A549 (cell line): ENCODE data around the gene SPATA16. TPM values are rescaled to one million over a fixed set of nuclear protein-coding genes. Genes with fewer than 3 reads are reported as not detected.

Experiments used
- ATAC-seq, 2 experiments: fragments of 200-7000 bp in 1 of 2; fragments of >200 bp in 1 of 2; cut with Nextera tagmentation in 1 of 2; cut with Tn5 transposase in 1 of 2; 3 replicates each; pipeline versions ENCODE4 v1.8.0 to v1.9.1; 2018 to 2020; ENCODE audit warnings: mild to moderate bottlenecking in 1 of 2, moderate library complexity in 1 of 2
- CTCF ChIA-PET: fragments of 300-600 bp; sonication (Branson Sonifier 250); formaldehyde crosslinking; extraction: SDS; loops from one replicate; lab custom pipeline; 2021; ENCODE audit warnings: antibody characterized with exemption, inconsistent platforms; lab: Yijun Ruan, JAX
- POLR2A ChIA-PET: fragments of 350-600 bp; formaldehyde crosslinking; extraction: SDS; loops from one replicate; lab custom pipeline; 2021; ENCODE audit warnings: antibody characterized with exemption, inconsistent platforms; lab: Yijun Ruan, JAX
- DNase-seq, 2 experiments: peaks; one replicate each; pipeline versions ENCODE4 v3.0.0 to v3.0.0-alpha.2; 2011 to 2016; ENCODE audit warnings: low read depth in 1 of 2, low spot score in 1 of 2
- FAIRE-seq: peaks from 2 replicates; lab custom pipeline; 2011; peaks lifted over from hg19 to GRCh38; lab: Jason Lieb, UNC
- H3K27ac ChIP-seq, 2 experiments: fragments of >200 bp; sonication (Bioruptor Twin); formaldehyde crosslinking; 3 replicates each; pipeline ENCODE4 v1.5.1; 2016 to 2017
- H3K4me1 ChIP-seq: fragments of >200 bp; sonication (Bioruptor Twin); formaldehyde crosslinking; 3 replicates; pipeline ENCODE4 v1.6.1; 2016
- H3K4me2 ChIP-seq: fragments of >200 bp; sonication (Bioruptor Twin); formaldehyde crosslinking; 3 replicates; pipeline ENCODE4 v1.6.1; 2016
- H3K4me3 ChIP-seq: fragments of >200 bp; sonication (Bioruptor Twin); formaldehyde crosslinking; 3 replicates; pipeline ENCODE4 v1.5.1; 2016
- H3K9me3 ChIP-seq: fragments of >200 bp; sonication (Bioruptor Twin); formaldehyde crosslinking; 3 replicates; pipeline ENCODE4 v1.6.1; 2016
- CBX8 ChIP-seq: fragments of 200-600 bp; sonication (generic); IDR thresholded peaks from 2 replicates; pipeline ENCODE4 v1.6.1; 2016
- CHD2 ChIP-seq: fragments of 150-350 bp; IDR thresholded peaks from 2 replicates; pipeline ENCODE4 v1.6.1; 2014; ENCODE audit warnings: low read length; ENCODE audit not compliant: partially characterized antibody
- EHMT2 ChIP-seq: fragments of 200-600 bp; sonication (generic); IDR thresholded peaks from 2 replicates; pipeline ENCODE4 v1.6.1; 2016; ENCODE audit warnings: antibody characterized with exemption, low read depth, mild to moderate bottlenecking, moderate library complexity
- FOSB ChIP-seq: fragments of 250-450 bp; sonication (Bioruptor Pico); IDR thresholded peaks from 2 replicates; pipeline ENCODE4 v1.5.0; 2020; ENCODE audit warnings: mild to moderate bottlenecking, moderate library complexity
- HOXB13 ChIP-seq: fragments of 250-450 bp; sonication (Bioruptor Pico); IDR thresholded peaks from 2 replicates; pipeline ENCODE4 v1.5.0; 2020; ENCODE audit warnings: low read depth, mild to moderate bottlenecking, moderate library complexity
- KDM1A ChIP-seq: fragments of 200-600 bp; sonication (generic); IDR thresholded peaks from 2 replicates; pipeline ENCODE4 v1.6.1; 2016; ENCODE audit warnings: low read depth, mild to moderate bottlenecking
- KDM5A ChIP-seq: fragments of 200-600 bp; sonication (generic); IDR thresholded peaks from 2 replicates; pipeline ENCODE4 v1.6.1; 2016; ENCODE audit warnings: antibody characterized with exemption, mild to moderate bottlenecking
- MAZ ChIP-seq: fragments of 150-350 bp; IDR thresholded peaks from 2 replicates; pipeline ENCODE4 v1.6.1; 2014; ENCODE audit warnings: antibody characterized with exemption, low read depth, low read length, borderline replicate concordance
- NFE2L2 ChIP-seq: fragments of 150-350 bp; conservative IDR thresholded peaks from 2 replicates; pipeline ENCODE4 v1.6.1; 2014; ENCODE audit warnings: low read length
- NPAS2 ChIP-seq: fragments of 250-450 bp; sonication (Bioruptor Pico); IDR thresholded peaks from 2 replicates; pipeline ENCODE4 v1.8.0; 2022; ENCODE audit warnings: mild to moderate bottlenecking, moderate library complexity, borderline replicate concordance
- NR3C1 ChIP-seq: fragments of >200 bp; sonication (Bioruptor Twin); formaldehyde crosslinking; IDR thresholded peaks from 3 replicates; pipeline ENCODE4 v1.6.1; 2017
- PHF8 ChIP-seq: fragments of 200-600 bp; sonication (generic); IDR thresholded peaks from 2 replicates; pipeline ENCODE4 v1.6.1; 2016; ENCODE audit warnings: low read depth, mild to moderate bottlenecking, antibody characterized with exemption, moderate library complexity, borderline replicate concordance
- POLR2A ChIP-seq: IDR thresholded peaks from 2 replicates; pipeline ENCODE4 v1.6.1; 2012; ENCODE audit warnings: mild to moderate bottlenecking, low read length
- RNF2 ChIP-seq: fragments of 200-600 bp; sonication (generic); IDR thresholded peaks from 2 replicates; pipeline ENCODE4 v1.6.1; 2016; ENCODE audit warnings: low read depth, mild to moderate bottlenecking, antibody characterized with exemption, moderate library complexity, borderline replicate concordance
- SMC3 ChIP-seq: fragments of >200 bp; sonication (Bioruptor Twin); formaldehyde crosslinking; IDR thresholded peaks from 3 replicates; pipeline ENCODE4 v1.6.1; 2018; ENCODE audit warnings: inconsistent platforms
- ZC3H11A ChIP-seq: fragments of 450-650 bp; IDR thresholded peaks from 2 replicates; pipeline ENCODE4 v1.6.1; 2014; ENCODE audit warnings: antibody characterized with exemption, mild to moderate bottlenecking
- ZNF302 ChIP-seq: fragments of 250-450 bp; sonication (Bioruptor Pico); IDR thresholded peaks from 2 replicates; pipeline ENCODE4 v1.9.0; 2021; ENCODE audit warnings: inconsistent platforms, mild to moderate bottlenecking, moderate library complexity
- WGBS: methylation state at CpG from one replicate; pipeline ENCODE4 v1.1.6; 2017; ENCODE audit errors: missing lambda C conversion rate; 5-methylcytosine and 5-hydroxymethylcytosine counted together
- polyA plus RNA-seq, 4 experiments: library from polyadenylated mRNA; depleted of rRNA in 3 of 4; stranded (reverse); fragments of >200 nt; fragmentation: RNase III in 1 of 4; extraction: RNeasy Plus Mini Kit Qiagen cat#74134 plus additional on column Dnase treatment in 1 of 4; gene quantifications; 2 replicates in 3 of 4; 3 replicates in 1 of 4; pipeline ENCODE4 v1.2.3, GENCODE V29; 2011 to 2017
- TF ChIP-seq, protein P1 (sequence below): fragments of 250-450 bp; sonication (Bioruptor Pico); IDR thresholded peaks from 2 replicates; pipeline ENCODE4 v1.5.0; 2021; ENCODE audit warnings: mild to moderate bottlenecking, moderate library complexity, borderline replicate concordance
- TF ChIP-seq, protein P2 (sequence below): IDR thresholded peaks from 2 replicates; pipeline ENCODE4 v1.6.1; 2012
- TF ChIP-seq, protein P3 (sequence below): fragments of 200-600 bp; sonication (generic); IDR thresholded peaks from 2 replicates; pipeline ENCODE4 v1.6.1; 2016; ENCODE audit warnings: antibody characterized with exemption, mild to moderate bottlenecking, moderate library complexity
- TF ChIP-seq, protein P4 (sequence below): fragments of 450-650 bp; IDR thresholded peaks from 2 replicates; pipeline ENCODE4 v1.6.1; 2014; ENCODE audit warnings: antibody characterized with exemption
- TF ChIP-seq, protein P5 (sequence below): fragments of >200 bp; sonication (Bioruptor Twin); formaldehyde crosslinking; IDR thresholded peaks from 3 replicates; pipeline ENCODE4 v1.6.1; 2016

SPATA16 gene
- polyA plus RNA-seq, 2 of the 4 experiments (the other 2 are of a cell fraction): not detected

DNA sequence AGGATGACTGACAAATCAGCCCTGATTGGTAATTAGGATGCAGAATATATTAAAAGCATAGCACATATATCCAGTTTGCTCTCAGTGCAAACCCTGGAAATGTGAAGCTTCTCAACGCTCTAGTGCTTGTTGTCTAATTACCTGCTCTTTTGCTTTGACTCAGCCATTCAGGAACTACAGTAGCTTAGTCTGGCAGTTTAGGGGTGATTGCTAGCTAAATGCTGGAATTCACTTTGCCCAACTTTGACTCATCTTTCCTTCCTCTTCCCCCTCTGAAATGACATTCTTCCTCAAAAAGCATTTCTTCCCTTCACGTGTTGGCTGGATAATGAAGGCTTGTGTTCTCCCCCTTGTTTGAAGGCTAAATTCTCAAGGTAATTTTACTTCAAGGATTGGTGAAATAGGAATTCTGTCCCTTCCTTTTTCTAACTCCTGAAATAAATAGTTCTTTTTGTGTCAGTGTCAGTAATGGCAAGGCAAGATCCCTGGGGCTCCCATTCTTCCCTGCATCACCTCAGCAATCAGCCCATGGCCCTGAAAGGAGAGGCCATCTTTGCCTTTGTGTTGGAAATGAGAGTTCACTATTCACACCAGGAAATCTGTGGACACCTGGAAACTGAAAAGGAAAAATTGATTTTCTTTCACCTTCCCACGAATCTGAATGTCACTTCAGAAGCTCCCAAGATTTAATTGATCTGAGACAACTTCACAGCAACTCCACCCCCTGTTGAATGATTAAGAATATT, 286.9 kb downstream of the SPATA16 start:
- Histone ChIP-seq H3K4me2 (no peak overlapping the region), H3K27ac (no peak overlapping the region), H3K9me3 (no peaks in the 10 kb centered on the region), H3K4me3 (no peak overlapping the region), H3K4me1 (no peaks in the 10 kb centered on the region)
- DNase-seq: no peak
- ChIA-PET POLR2A (no interaction called here), CTCF (no interaction called here)
- 34% methylated on average over 3 of the region's 3 CpGs for WGBS
- no peak for ATAC-seq
- no peak for FAIRE-seq
- TF ChIP-seq, protein P1, sequence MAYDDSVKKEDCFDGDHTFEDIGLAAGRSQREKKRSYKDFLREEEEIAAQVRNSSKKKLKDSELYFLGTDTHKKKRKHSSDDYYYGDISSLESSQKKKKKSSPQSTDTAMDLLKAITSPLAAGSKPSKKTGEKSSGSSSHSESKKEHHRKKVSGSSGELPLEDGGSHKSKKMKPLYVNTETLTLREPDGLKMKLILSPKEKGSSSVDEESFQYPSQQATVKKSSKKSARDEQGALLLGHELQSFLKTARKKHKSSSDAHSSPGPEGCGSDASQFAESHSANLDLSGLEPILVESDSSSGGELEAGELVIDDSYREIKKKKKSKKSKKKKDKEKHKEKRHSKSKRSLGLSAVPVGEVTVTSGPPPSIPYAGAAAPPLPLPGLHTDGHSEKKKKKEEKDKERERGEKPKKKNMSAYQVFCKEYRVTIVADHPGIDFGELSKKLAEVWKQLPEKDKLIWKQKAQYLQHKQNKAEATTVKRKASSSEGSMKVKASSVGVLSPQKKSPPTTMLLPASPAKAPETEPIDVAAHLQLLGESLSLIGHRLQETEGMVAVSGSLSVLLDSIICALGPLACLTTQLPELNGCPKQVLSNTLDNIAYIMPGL (CRISPR knock-in tag): no peak
- TF ChIP-seq CBX8 (no peak), ZNF302 (CRISPR knock-in tag) (no peak), PHF8 (no peak), SMC3 (no peak)
- TF ChIP-seq, all 56 proteins: peak for 0

DNA sequence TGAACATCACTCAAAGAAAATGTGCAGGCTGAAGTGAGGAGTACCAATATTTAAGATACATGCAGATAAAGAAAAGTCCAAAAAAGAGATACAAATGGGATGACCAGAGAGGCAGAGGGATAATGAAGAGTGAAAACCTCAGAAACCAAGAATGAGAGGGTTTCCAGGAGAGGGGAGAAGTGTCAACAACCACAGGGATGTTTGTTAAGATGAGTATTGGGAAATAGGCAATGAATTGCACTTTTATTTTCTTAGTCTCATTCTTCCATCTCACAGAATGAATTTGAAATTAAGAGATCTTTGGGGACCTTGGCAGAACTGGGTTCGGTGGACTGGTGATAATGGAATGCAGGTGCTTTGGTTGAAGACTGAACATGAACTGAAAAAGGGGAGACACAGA, 288.0 kb downstream of the SPATA16 start:
- Histone ChIP-seq H3K4me2 (no peak overlapping the region), H3K4me3 (no peak overlapping the region), H3K4me1 (no peaks in the 10 kb centered on the region), H3K27ac (no peak overlapping the region), H3K9me3 (no peaks in the 10 kb centered on the region)
- DNase-seq: no peak
- no peak for FAIRE-seq
- 15% methylated on average over 1 of the region's 1 CpG for WGBS
- CTCF ChIA-PET: no interaction called here
- no peak for ATAC-seq
- TF ChIP-seq, protein P2, sequence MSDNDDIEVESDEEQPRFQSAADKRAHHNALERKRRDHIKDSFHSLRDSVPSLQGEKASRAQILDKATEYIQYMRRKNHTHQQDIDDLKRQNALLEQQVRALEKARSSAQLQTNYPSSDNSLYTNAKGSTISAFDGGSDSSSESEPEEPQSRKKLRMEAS: no peak
- no peak for TF ChIP-seq NPAS2 (CRISPR knock-in tag)
- POLR2A ChIA-PET: no interaction called here

DNA sequence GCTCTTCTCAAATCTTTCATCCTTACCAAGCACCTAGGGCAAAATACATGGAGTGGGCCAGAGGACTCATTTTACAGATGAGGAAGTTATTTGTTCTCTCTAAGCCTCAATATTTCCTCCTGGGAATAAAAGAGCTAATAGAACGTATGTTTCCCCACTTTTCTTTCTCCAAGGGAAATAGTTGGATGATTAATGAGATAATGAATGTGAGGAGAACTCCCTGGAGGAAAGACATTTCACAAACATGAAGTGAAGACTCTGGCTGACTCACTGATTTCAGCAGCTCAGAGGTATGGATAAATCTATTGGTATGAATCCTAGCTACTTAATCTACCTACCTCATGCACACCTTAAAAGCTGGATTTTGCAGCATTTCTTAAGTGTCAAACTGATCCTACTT, 292.1 kb downstream of the SPATA16 start:
- Histone ChIP-seq H3K4me3 (no peak overlapping the region), H3K27ac (no peak overlapping the region), H3K4me2 (no peak overlapping the region), H3K4me1 (no peaks in the 10 kb centered on the region), H3K9me3 (no peaks in the 10 kb centered on the region)
- ChIA-PET POLR2A (no interaction called here), CTCF (interaction anchor here (0.9 kb wide), 1 partner anchor 11 kb away, joined by 3 read pairs; no protein-coding TSS in a partner anchor)
- DNase-seq: no peak
- no peak for ATAC-seq
- WGBS: 0% methylated on average over 1 of the region's 1 CpG
- TF ChIP-seq MAZ: no peak
- TF ChIP-seq, protein P3, sequence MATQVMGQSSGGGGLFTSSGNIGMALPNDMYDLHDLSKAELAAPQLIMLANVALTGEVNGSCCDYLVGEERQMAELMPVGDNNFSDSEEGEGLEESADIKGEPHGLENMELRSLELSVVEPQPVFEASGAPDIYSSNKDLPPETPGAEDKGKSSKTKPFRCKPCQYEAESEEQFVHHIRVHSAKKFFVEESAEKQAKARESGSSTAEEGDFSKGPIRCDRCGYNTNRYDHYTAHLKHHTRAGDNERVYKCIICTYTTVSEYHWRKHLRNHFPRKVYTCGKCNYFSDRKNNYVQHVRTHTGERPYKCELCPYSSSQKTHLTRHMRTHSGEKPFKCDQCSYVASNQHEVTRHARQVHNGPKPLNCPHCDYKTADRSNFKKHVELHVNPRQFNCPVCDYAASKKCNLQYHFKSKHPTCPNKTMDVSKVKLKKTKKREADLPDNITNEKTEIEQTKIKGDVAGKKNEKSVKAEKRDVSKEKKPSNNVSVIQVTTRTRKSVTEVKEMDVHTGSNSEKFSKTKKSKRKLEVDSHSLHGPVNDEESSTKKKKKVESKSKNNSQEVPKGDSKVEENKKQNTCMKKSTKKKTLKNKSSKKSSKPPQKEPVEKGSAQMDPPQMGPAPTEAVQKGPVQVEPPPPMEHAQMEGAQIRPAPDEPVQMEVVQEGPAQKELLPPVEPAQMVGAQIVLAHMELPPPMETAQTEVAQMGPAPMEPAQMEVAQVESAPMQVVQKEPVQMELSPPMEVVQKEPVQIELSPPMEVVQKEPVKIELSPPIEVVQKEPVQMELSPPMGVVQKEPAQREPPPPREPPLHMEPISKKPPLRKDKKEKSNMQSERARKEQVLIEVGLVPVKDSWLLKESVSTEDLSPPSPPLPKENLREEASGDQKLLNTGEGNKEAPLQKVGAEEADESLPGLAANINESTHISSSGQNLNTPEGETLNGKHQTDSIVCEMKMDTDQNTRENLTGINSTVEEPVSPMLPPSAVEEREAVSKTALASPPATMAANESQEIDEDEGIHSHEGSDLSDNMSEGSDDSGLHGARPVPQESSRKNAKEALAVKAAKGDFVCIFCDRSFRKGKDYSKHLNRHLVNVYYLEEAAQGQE: no peak
- no peak for TF ChIP-seq KDM5A
- TF ChIP-seq NR3C1: no peak
- TF ChIP-seq HOXB13 (CRISPR knock-in tag): no peak
- TF ChIP-seq POLR2A: no peak
- TF ChIP-seq NFE2L2: no peak
- TF ChIP-seq EHMT2: no peak
- TF ChIP-seq, protein P4, sequence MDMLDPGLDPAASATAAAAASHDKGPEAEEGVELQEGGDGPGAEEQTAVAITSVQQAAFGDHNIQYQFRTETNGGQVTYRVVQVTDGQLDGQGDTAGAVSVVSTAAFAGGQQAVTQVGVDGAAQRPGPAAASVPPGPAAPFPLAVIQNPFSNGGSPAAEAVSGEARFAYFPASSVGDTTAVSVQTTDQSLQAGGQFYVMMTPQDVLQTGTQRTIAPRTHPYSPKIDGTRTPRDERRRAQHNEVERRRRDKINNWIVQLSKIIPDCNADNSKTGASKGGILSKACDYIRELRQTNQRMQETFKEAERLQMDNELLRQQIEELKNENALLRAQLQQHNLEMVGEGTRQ: no peak
- no peak for TF ChIP-seq ZC3H11A
- no peak for TF ChIP-seq SMC3
- no peak for TF ChIP-seq RNF2
- no peak for TF ChIP-seq CHD2
- no peak for TF ChIP-seq FOSB (CRISPR knock-in tag)
- TF ChIP-seq, protein P5, sequence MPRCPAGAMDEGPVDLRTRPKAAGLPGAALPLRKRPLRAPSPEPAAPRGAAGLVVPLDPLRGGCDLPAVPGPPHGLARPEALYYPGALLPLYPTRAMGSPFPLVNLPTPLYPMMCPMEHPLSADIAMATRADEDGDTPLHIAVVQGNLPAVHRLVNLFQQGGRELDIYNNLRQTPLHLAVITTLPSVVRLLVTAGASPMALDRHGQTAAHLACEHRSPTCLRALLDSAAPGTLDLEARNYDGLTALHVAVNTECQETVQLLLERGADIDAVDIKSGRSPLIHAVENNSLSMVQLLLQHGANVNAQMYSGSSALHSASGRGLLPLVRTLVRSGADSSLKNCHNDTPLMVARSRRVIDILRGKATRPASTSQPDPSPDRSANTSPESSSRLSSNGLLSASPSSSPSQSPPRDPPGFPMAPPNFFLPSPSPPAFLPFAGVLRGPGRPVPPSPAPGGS: no peak
- no peak for TF ChIP-seq KDM1A
- no peak for FAIRE-seq
